ENCODE measurements around the gene KCNAB2.

The KCNAB2 gene

GRCh38 chr1:6045561-6045960 lies at the start of gene KCNAB2:
KCNAB2 (plus strand) TSS chr1:6045888; CDS start chr1:6051537, 5,649 bp downstream.
- in situ Hi-C loops (cut with MboI; ENCODE audit: low pct_unique_long_range_greater_than_20kb, low sequenced_read_pairs, unreplicated experiment): no loop called here
- TF ChIP-seq, protein P1, sequence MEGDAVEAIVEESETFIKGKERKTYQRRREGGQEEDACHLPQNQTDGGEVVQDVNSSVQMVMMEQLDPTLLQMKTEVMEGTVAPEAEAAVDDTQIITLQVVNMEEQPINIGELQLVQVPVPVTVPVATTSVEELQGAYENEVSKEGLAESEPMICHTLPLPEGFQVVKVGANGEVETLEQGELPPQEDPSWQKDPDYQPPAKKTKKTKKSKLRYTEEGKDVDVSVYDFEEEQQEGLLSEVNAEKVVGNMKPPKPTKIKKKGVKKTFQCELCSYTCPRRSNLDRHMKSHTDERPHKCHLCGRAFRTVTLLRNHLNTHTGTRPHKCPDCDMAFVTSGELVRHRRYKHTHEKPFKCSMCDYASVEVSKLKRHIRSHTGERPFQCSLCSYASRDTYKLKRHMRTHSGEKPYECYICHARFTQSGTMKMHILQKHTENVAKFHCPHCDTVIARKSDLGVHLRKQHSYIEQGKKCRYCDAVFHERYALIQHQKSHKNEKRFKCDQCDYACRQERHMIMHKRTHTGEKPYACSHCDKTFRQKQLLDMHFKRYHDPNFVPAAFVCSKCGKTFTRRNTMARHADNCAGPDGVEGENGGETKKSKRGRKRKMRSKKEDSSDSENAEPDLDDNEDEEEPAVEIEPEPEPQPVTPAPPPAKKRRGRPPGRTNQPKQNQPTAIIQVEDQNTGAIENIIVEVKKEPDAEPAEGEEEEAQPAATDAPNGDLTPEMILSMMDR (IDR thresholded peaks at IDR 0.05; ENCODE audit: extremely low read depth, insufficient read depth, missing control alignments): no peak
- DNase-seq (ENCODE audit: low spot score): no peak

DNA sequence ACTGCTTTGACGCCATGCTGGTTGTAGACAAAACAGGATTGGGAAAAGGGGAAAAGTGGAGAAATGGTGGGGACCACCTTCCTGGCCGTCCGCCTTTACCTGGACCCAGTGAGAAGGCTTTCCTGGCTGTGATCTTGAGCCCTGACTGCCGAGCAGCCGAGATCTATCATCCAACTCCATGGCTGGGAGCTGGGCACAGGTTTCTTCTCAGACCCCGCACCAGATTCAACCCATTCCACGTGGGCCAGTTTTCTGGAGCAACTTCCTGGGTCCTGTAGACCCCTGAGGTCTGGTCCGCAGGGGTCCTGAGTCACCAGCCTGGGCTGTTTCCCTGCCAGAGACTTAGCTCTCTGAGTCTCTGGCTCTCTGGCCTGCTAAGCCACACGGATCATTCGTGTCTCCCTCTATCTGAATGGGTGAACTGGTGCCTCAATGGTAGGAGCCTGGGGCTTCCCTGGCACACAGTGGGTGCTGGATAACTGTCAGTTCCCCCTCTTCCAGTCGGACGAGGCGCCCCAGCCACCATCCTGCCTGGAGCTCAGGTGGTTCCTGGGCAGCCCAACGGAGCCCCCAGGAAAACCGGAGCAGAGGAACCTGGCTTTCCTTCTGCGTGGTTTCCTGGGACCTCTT lies 48.9 kb upstream of the KCNAB2 start:
- TF ChIP-seq, protein P1 (IDR thresholded peaks at IDR 0.05; ENCODE audit: extremely low read depth, insufficient read depth, missing control alignments): no peak
- in situ Hi-C loops (cut with MboI; ENCODE audit: low pct_unique_long_range_greater_than_20kb, low sequenced_read_pairs, unreplicated experiment): no loop called here
- no peak for DNase-seq (ENCODE audit: low spot score)

- TF ChIP-seq, protein P1 (IDR thresholded peaks at IDR 0.05; ENCODE audit: extremely low read depth, insufficient read depth, missing control alignments): no peak
- no peak for DNase-seq (ENCODE audit: low spot score)
- in situ Hi-C loops (cut with MboI; ENCODE audit: low pct_unique_long_range_greater_than_20kb, low sequenced_read_pairs, unreplicated experiment): no loop called here
Measured at GRCh38 chr1:5997316-5997715, 48.4 kb upstream of the KCNAB2 start.

DNA sequence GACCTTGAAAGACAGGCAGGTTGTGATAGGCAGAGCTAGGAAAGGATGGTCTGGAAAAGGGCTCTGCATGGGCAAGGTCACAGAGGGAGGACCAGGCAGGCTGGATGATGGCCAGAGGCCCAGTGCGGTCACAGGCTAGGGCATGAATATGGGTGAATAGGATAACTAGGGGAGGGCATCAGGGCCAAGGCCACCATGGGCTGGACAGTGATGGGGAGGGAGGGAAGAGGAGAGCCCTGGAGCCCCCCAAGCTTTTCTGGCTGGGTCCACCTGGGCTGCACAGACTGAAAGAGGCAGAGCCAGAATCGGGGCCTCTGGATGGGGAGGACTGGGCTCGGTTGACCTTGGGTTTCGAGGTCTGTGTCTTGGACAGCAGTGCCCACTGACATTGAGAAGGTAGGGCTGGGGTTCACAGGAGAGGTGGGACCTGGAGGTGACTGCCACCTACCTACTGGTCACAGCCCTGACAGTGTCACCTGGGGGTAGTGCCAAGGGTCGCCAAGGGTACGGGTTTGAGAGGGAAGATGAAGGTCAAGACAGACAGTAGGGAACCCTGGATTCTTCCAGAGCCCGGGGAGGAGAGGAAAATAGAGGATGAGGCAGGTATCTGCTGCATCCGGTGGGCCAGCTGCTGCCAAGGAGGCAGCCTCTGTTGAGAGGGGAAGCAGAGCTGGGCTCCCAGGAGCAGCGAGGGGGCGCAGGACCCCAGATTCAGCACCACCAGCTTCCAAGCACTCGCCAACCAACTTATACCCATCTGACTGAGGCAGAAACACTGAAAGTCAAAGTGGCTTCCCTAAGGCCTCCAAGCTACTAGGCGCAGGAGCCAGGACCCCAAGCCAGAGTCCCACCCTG lies 47.4 kb upstream of the KCNAB2 start:
- TF ChIP-seq, protein P1 (IDR thresholded peaks at IDR 0.05; ENCODE audit: extremely low read depth, insufficient read depth, missing control alignments): no peak
- in situ Hi-C loops (cut with MboI; ENCODE audit: low pct_unique_long_range_greater_than_20kb, low sequenced_read_pairs, unreplicated experiment): no loop called here
- no peak for DNase-seq (ENCODE audit: low spot score)

- no peak for DNase-seq (ENCODE audit: low spot score)
- TF ChIP-seq, protein P1 (IDR thresholded peaks at IDR 0.05; ENCODE audit: extremely low read depth, insufficient read depth, missing control alignments): no peak
- in situ Hi-C loops (cut with MboI; ENCODE audit: low pct_unique_long_range_greater_than_20kb, low sequenced_read_pairs, unreplicated experiment): no loop called here
Measured at GRCh38 chr1:5998906-5999301, 46.8 kb upstream of the KCNAB2 start.

DNA sequence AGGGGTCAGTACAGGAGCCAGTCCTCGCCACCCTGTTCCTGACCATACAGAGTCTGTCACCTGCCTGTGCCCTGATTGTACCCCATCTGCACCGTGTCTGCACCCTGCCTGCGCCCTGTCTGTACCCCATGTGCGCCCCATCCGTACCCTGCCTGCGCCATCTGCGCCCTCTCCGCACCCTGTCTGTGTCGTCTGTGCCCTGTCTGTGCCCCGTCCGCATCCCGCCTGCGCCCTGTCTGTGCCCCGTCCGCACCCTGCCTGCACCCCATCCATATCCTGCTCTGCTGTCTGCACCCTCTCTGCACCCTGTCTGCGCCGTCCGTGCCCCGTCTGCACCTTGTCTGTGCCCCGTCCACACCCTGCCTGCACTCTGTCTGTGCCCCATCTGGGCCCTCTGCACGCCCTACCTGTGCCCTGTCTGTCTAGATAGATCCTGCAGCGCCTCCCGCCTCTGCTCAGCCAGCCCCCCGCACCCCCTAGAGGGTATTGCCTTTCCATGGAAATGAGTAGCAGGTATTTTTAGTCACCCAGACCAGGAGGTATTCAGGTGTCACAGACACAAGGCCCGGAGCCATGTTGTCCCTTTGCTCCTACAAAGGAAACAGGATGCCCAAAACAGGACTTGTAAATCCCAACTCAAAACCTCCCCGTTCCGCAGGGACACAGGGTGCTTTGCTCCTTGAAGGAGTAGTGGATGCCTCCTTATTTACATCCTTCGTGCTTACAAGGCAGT lies 45.8 kb upstream of the KCNAB2 start:
- in situ Hi-C loops (cut with MboI; ENCODE audit: low pct_unique_long_range_greater_than_20kb, low sequenced_read_pairs, unreplicated experiment): no loop called here
- DNase-seq (ENCODE audit: low spot score): no peak
- TF ChIP-seq, protein P1 (IDR thresholded peaks at IDR 0.05; ENCODE audit: extremely low read depth, insufficient read depth, missing control alignments): no peak
